Embryonic facial prominence (tissue), 1 donor: ENCODE data around the gene SLC7A14.

Experiments
- DNase-seq: peaks from one replicate; pipeline ENCODE4 v3.0.0-alpha.2; 2016; ENCODE audit errors: extremely low spot score

The SLC7A14 gene

GRCh38 chr3:170585937-170586310, at the start of gene SLC7A14:
SLC7A14 (minus strand) TSS chr3:170586075; CDS start chr3:170526936, 59,139 bp downstream.
- no peak for DNase-seq

GRCh38 chr3:170635385-170635735, 49.5 kb upstream of the SLC7A14 start:
- no peak for DNase-seq

- DNase-seq: no peak
Observed at GRCh38 chr3:170634663-170635384, 48.9 kb upstream of the SLC7A14 start.

- no peak for DNase-seq
Observed at GRCh38 chr3:170633573-170633972, 47.7 kb upstream of the SLC7A14 start.

GRCh38 chr3:170632780-170633179, 46.9 kb upstream of the SLC7A14 start:
- no peak for DNase-seq

- no peak for DNase-seq
Observed at GRCh38 chr3:170631755-170632488, 46.0 kb upstream of the SLC7A14 start.

- DNase-seq: no peak
Observed at GRCh38 chr3:170623524-170623923, 37.6 kb upstream of the SLC7A14 start.

GRCh38 chr3:170622369-170623159, 36.7 kb upstream of the SLC7A14 start:
- DNase-seq: peak; percentile 20

- DNase-seq: no peak
Observed at GRCh38 chr3:170621256-170621655, 35.4 kb upstream of the SLC7A14 start.

- no peak for DNase-seq
Observed at GRCh38 chr3:170614214-170614966, 28.5 kb upstream of the SLC7A14 start.

- no peak for DNase-seq
Observed at GRCh38 chr3:170611751-170612150, 25.9 kb upstream of the SLC7A14 start.

GRCh38 chr3:170610321-170610884, 24.5 kb upstream of the SLC7A14 start:
- no peak for DNase-seq

- DNase-seq: no peak
Observed at GRCh38 chr3:170608475-170608874, 22.6 kb upstream of the SLC7A14 start.

- DNase-seq: no peak
Observed at GRCh38 chr3:170606675-170607074, 20.8 kb upstream of the SLC7A14 start.

- no peak for DNase-seq
Observed at GRCh38 chr3:170605490-170605889, 19.6 kb upstream of the SLC7A14 start.

- no peak for DNase-seq
Observed at GRCh38 chr3:170603770-170604510, 18.1 kb upstream of the SLC7A14 start.

- no peak for DNase-seq
Observed at GRCh38 chr3:170602556-170602955, 16.7 kb upstream of the SLC7A14 start.

- DNase-seq: no peak
Observed at GRCh38 chr3:170600005-170600624, 14.2 kb upstream of the SLC7A14 start.

GRCh38 chr3:170599091-170599490, 13.2 kb upstream of the SLC7A14 start:
- DNase-seq: no peak

GRCh38 chr3:170598091-170598502, 12.2 kb upstream of the SLC7A14 start:
- no peak for DNase-seq
